MCF 10A (cell line): ENCODE data around the gene LNX1. TPM values are rescaled to one million over a fixed set of nuclear protein-coding genes. Genes with fewer than 3 reads are reported as not detected.

ENCODE experiments used
- BruUV-seq: library from RNA; stranded (reverse); fragments of 400-500 nt; replicated peaks from 2 replicates; lab custom pipeline; 2021; lab: Mats Ljungman, UMichigan
- CTCF ChIA-PET: fragments of 300-600 bp; sonication (Branson Sonifier 250); formaldehyde crosslinking; extraction: SDS; loops from one replicate; lab custom pipeline; 2021; ENCODE audit warnings: antibody characterized with exemption, inconsistent platforms; lab: Yijun Ruan, JAX
- POLR2A ChIA-PET: fragments of 300-600, 350-650 bp; sonication (Branson Sonifier 250); formaldehyde crosslinking; extraction: SDS; loops from one replicate; lab custom pipeline; 2020; ENCODE audit warnings: antibody characterized with exemption, inconsistent platforms; lab: Yijun Ruan, JAX
- DNase-seq: peaks from one replicate; pipeline ENCODE4 v3.0.0-alpha.2; 2018; ENCODE audit not compliant: unreplicated experiment
- H3K27ac Mint-ChIP-seq: one replicate; pipeline ENCODE4 v1.8.0; 2022; ENCODE audit warnings: mild to moderate bottlenecking, low read depth, mixed read lengths; ENCODE audit not compliant: unreplicated experiment
- H3K27me3 Mint-ChIP-seq: one replicate; pipeline ENCODE4 v1.8.0; 2022; ENCODE audit warnings: mixed read lengths; ENCODE audit not compliant: insufficient read depth, unreplicated experiment
- H3K36me3 Mint-ChIP-seq: one replicate; pipeline ENCODE4 v1.8.0; 2022; ENCODE audit warnings: mild to moderate bottlenecking, moderate library complexity, mixed read lengths; ENCODE audit not compliant: insufficient read depth, unreplicated experiment
- H3K4me1 Mint-ChIP-seq: one replicate; pipeline ENCODE4 v1.8.0; 2022; ENCODE audit warnings: mixed read lengths; ENCODE audit not compliant: insufficient read depth, unreplicated experiment
- H3K4me3 Mint-ChIP-seq: one replicate; pipeline ENCODE4 v1.8.0; 2022; ENCODE audit warnings: mild to moderate bottlenecking, moderate library complexity, mixed read lengths; ENCODE audit not compliant: unreplicated experiment
- H3K9me3 Mint-ChIP-seq: one replicate; pipeline ENCODE4 v1.8.0; 2022; ENCODE audit warnings: mixed read lengths; ENCODE audit not compliant: unreplicated experiment
- CTCF ChIP-seq: fragments of 200-600 bp; IDR thresholded peaks from one replicate; pipeline ENCODE4 v1.8.0; 2022; ENCODE audit warnings: antibody characterized with exemption, mild to moderate bottlenecking; ENCODE audit not compliant: unreplicated experiment
- intact Hi-C: fragments of 100-400 bp; cut with micrococcal nuclease; formaldehyde crosslinking; loops from 2 replicates; pipeline ENCODE4 v1.14.1; 2022
- total RNA-seq: library from RNA; stranded (reverse); gene quantifications from 2 replicates; pipeline ENCODE4 v1.2.3, GENCODE V29; 2022

The LNX1 gene
- total RNA-seq, 1 experiment from 2014 or later: not detected

GRCh38 chr4:53478671-53479456 is 112.4 kb downstream of the LNX1 start:
- intact Hi-C loops: no loop called here
- ChIA-PET POLR2A (interaction anchor here (1.4 to 2.6 kb wide), 3 partner anchors 11 to 13 kb away, joined by 5 to 14 read pairs (median 12); no protein-coding TSS in a partner anchor), CTCF (interaction anchor here (6.1 kb wide), 1 partner anchor 11 kb away, joined by 34 read pairs; no protein-coding TSS in a partner anchor)
- Mint-ChIP-seq H3K36me3 (no peaks in the 10 kb centered on the region), H3K9me3 (no peaks in the 10 kb centered on the region), H3K4me3 (no peak overlapping the region), H3K27ac (peak overlapping the region; percentile 31), H3K27me3 (no peaks in the 10 kb centered on the region), H3K4me1 (peaks cover 35% of the 10 kb centered on the region)
- no peak for TF ChIP-seq CTCF
- BruUV-seq: no TSS peak
- peak; percentile 80 for DNase-seq

- no peak for DNase-seq
- Mint-ChIP-seq H3K27ac (peak overlapping the region; percentile 31), H3K4me3 (no peak overlapping the region), H3K4me1 (peaks cover 35% of the 10 kb centered on the region), H3K36me3 (no peaks in the 10 kb centered on the region), H3K9me3 (peaks cover 10% of the 10 kb centered on the region), H3K27me3 (no peaks in the 10 kb centered on the region)
- intact Hi-C loops: no loop called here
- no peak for TF ChIP-seq CTCF
- POLR2A ChIA-PET: interaction anchor here (1.1 to 2.6 kb wide), 5 partner anchors 12 to 24 kb away, joined by 3 to 14 read pairs (median 4); no protein-coding TSS in a partner anchor
- CTCF ChIA-PET: interaction anchor here (0.5 to 6.1 kb wide), 5 partner anchors 12 to 1243 kb away, joined by 3 to 34 read pairs (median 4); no protein-coding TSS in a partner anchor
- no TSS peak for BruUV-seq
Measured at GRCh38 chr4:53477636-53478035, 113.7 kb downstream of the LNX1 start.

GRCh38 chr4:53477038-53477565 is 114.2 kb downstream of the LNX1 start:
- peaks cover 35% of the 10 kb centered on the region for H3K4me1 Mint-ChIP-seq
- peaks cover 14% of the 10 kb centered on the region for H3K9me3 Mint-ChIP-seq
- no TSS peak for BruUV-seq
- POLR2A ChIA-PET: interaction anchor here (1.1 to 2.6 kb wide), 8 partner anchors 12 to 226 kb away, joined by 3 to 14 read pairs (median 4); no protein-coding TSS in a partner anchor
- H3K36me3 Mint-ChIP-seq: no peaks in the 10 kb centered on the region
- CTCF ChIA-PET: interaction anchor here (0.5 to 6.1 kb wide), 8 partner anchors 13 to 1242 kb away, joined by 3 to 34 read pairs (median 3); no protein-coding TSS in a partner anchor
- intact Hi-C loops: no loop called here
- peak overlapping the region; percentile 2 for H3K4me3 Mint-ChIP-seq
- peak overlapping the region; percentile 78 for H3K27ac Mint-ChIP-seq
- H3K27me3 Mint-ChIP-seq: no peaks in the 10 kb centered on the region
- no peak for TF ChIP-seq CTCF
- peak; percentile 36 for DNase-seq
